ENCODE results near the gene MAGIX. TPM values are rescaled to one million over a fixed set of nuclear protein-coding genes. Genes with fewer than 3 reads are reported as not detected.

Gene MAGIX
- total RNA-seq, 1 donor from 2014 or later: 3.1 TPM

GRCh38 chrX:49153467-49153866 lies 9.1 kb upstream of the MAGIX start:
- no peaks in the 10 kb centered on the region for H3K27me3 Mint-ChIP-seq
- DNase-seq (ENCODE audit: low spot score, unreplicated experiment): no peak
- no peak overlapping the region for H3K4me3 Mint-ChIP-seq (ENCODE audit: low read depth)
- H3K27ac Mint-ChIP-seq: no peak overlapping the region
- peaks cover 9% of the 10 kb centered on the region for H3K36me3 Mint-ChIP-seq (ENCODE audit: insufficient read depth)
- H3K9me3 Mint-ChIP-seq (ENCODE audit: low read depth): peaks cover 17% of the 10 kb centered on the region
- no peak for TF ChIP-seq CTCF (IDR thresholded peaks at IDR 0.05; ENCODE audit: unreplicated experiment)
- peaks cover 3% of the 10 kb centered on the region for H3K4me1 Mint-ChIP-seq (ENCODE audit: low read depth)

GRCh38 chrX:49155243-49155899 lies 7.2 kb upstream of the MAGIX start:
- DNase-seq (ENCODE audit: low spot score, unreplicated experiment): no peak
- Mint-ChIP-seq H3K9me3 (ENCODE audit: low read depth) (peaks cover 11% of the 10 kb centered on the region), H3K36me3 (ENCODE audit: insufficient read depth) (peaks cover 6% of the 10 kb centered on the region)

GRCh38 chrX:49155900-49156837 lies 6.4 kb upstream of the MAGIX start:
- DNase-seq (ENCODE audit: low spot score, unreplicated experiment): peak; percentile 60
- Mint-ChIP-seq H3K27ac (peak overlapping the region; percentile 99), H3K36me3 (ENCODE audit: insufficient read depth) (peaks cover 4% of the 10 kb centered on the region), H3K9me3 (ENCODE audit: low read depth) (peaks cover 8% of the 10 kb centered on the region), H3K27me3 (no peaks in the 10 kb centered on the region), H3K4me3 (ENCODE audit: low read depth) (peak overlapping the region; percentile 80), H3K4me1 (ENCODE audit: low read depth) (no peaks in the 10 kb centered on the region)
- peak; percentile 68 for TF ChIP-seq CTCF (IDR thresholded peaks at IDR 0.05; ENCODE audit: unreplicated experiment)

More at GRCh38 chrX:49155243-49155899, 7.2 kb upstream of the MAGIX start:
- no peaks in the 10 kb centered on the region for H3K27me3 Mint-ChIP-seq
- H3K4me3 Mint-ChIP-seq (ENCODE audit: low read depth): peak overlapping the region; percentile 80
- no peak for TF ChIP-seq CTCF (IDR thresholded peaks at IDR 0.05; ENCODE audit: unreplicated experiment)
- no peaks in the 10 kb centered on the region for H3K4me1 Mint-ChIP-seq (ENCODE audit: low read depth)
- H3K27ac Mint-ChIP-seq: peak overlapping the region; percentile 99

- Mint-ChIP-seq H3K4me3 (ENCODE audit: low read depth) (peak overlapping the region; percentile 26), H3K9me3 (ENCODE audit: low read depth) (peaks cover 9% of the 10 kb centered on the region), H3K4me1 (ENCODE audit: low read depth) (no peaks in the 10 kb centered on the region), H3K27ac (no peak overlapping the region), H3K36me3 (ENCODE audit: insufficient read depth) (peaks cover 2% of the 10 kb centered on the region), H3K27me3 (no peaks in the 10 kb centered on the region)
- DNase-seq (ENCODE audit: low spot score, unreplicated experiment): no peak
- no peak for TF ChIP-seq CTCF (IDR thresholded peaks at IDR 0.05; ENCODE audit: unreplicated experiment)
Observed at GRCh38 chrX:49157194-49157593, 5.4 kb upstream of the MAGIX start.

GRCh38 chrX:49160908-49161307 lies 1.6 kb upstream of the MAGIX start:
- Mint-ChIP-seq H3K4me1 (ENCODE audit: low read depth) (peaks cover 6% of the 10 kb centered on the region), H3K27me3 (no peaks in the 10 kb centered on the region), H3K36me3 (ENCODE audit: insufficient read depth) (peaks cover 4% of the 10 kb centered on the region), H3K9me3 (ENCODE audit: low read depth) (peaks cover 8% of the 10 kb centered on the region), H3K27ac (no peak overlapping the region), H3K4me3 (ENCODE audit: low read depth) (no peak overlapping the region)
- TF ChIP-seq CTCF (IDR thresholded peaks at IDR 0.05; ENCODE audit: unreplicated experiment): no peak
- no peak for DNase-seq (ENCODE audit: low spot score, unreplicated experiment)

Measured in progenitor cell of endocrine pancreas (in vitro differentiated cells).